Activated T-cell treated with anti-CD3 and anti-CD28 coated beads for 24 hours (primary cell): Measurements from ENCODE around the gene NPBWR2.
"Not testable (repeated sequence)": the region's sequence is repeated elsewhere in the genome, so short reads cannot be mapped to it uniquely, and the experiment has no call there.

ENCODE experiments used
- DNase-seq: peaks from one replicate; pipeline ENCODE4 v3.0.0-alpha.2; 2020; ENCODE audit warnings: low read depth

The NPBWR2 gene

DNA sequence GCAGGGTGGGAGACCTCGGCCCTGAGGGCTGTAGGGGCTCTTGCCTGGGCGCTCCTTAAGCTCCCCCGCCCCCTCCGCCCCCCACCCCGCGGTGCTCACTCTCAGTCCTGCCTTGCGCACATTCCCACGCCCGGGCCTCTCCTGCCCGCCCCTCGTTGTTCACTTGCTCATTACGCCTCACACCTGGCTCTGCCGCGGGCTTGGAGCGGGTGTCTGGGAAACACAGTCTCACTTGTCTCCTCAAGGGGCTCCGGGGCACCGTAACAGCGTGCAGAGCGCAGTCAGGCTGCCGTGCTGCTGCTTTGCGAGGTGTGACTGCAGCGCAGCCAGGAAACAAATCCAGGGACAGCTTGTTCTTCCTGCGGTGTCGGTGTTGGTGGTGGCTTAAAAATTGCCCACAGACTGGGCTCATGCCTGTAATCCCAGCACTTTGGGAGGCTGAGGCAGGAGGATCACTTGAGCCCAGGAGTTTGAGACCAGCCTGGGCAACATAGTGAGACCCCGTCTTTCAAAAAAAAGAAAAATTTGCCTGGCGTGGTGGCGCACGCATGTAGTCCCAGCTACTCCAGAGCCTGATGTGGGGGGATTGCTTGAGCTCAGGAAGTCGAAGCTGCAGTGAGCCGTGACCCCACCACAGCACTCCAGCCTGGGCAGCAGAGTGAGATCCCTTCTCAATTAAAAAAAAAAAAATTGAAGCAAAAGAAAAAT is 4.6 kb downstream of the NPBWR2 start:
- no peak for DNase-seq

- peak; percentile 43 for DNase-seq
These were observed 5.4 kb downstream of the NPBWR2 start for GRCh38 chr20:64101731-64102621.

- DNase-seq: no peak
These were observed 6.2 kb downstream of the NPBWR2 start for GRCh38 chr20:64100946-64101688.

DNA sequence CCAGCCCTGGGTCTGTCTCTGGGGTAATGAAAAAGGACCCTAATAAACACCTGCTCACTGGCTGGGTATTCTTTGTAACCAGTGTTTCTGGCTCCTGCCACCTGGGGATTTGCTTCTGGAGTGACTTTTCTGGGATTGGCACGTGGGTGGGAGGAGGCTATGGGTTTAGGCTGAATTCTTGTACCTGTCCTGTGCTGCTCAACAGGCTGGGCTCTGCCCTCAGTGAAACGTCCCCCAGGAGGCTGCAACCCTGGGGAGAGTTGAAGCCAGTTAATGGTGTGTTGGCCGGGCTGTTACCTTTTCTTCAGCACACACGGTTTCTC is 6.8 kb downstream of the NPBWR2 start:
- no peak for DNase-seq

GRCh38 chr20:64099880-64100565 is 7.3 kb downstream of the NPBWR2 start:
- DNase-seq: no peak

DNA sequence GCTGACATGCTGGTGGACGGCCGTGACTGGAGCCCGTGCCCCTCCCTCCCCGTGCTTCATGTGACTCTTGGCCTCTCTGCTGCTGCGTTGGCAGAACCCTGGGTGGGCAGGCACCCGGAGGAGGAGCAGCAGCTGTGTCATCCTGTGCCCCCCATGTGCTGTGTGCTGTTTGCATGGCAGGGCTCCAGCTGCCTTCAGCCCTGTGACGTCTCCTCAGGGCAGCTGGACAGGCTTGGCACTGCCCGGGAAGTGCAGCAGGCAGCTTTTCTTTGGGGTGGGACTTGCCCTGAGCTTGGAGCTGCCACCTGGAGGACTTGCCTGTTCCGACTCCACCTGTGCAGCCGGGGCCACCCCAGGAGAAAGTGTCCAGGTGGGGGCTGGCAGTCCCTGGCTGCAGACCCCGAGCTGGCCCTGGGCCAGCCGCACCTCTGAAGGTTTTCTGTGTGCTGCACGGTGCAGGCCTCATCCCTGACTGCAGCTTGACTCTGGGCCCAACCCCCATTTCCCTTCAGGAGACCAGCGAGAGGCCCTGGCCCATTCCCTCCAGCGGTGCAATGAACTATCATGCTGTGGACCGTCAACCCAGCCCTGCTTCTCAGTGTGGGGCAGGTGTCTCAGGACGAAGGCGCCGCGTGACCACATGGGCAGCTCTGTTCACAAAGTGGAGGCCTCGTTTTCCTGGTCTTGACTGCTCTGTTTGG is 8.1 kb downstream of the NPBWR2 start:
- DNase-seq: no peak

- DNase-seq: no peak
These were observed 8.8 kb downstream of the NPBWR2 start for GRCh38 chr20:64098471-64099013.

- no peak for DNase-seq
These were observed 10.8 kb downstream of the NPBWR2 start for GRCh38 chr20:64096535-64096934.

- no peak for DNase-seq
These were observed 11.4 kb downstream of the NPBWR2 start for GRCh38 chr20:64095927-64096326.

DNA sequence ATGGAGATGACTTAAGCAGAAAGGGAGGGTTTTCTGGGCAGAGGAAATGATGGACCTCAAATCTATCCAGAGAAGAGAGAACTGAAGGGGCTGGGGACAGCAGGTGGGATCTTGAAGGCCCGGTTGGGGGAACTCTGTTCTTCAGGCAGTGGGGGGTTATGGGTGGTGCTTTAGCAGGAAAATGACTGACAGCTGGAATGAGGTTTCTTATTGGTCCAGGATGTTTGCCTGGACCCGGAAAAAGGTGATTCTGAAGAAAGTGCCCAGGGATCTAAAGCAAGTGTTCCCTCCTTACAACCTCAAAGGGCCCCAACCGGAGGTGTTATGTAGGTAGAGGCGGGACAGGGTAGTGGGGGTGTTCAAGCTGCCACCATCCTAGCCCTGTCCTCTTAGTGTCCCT is 11.9 kb downstream of the NPBWR2 start:
- no peak for DNase-seq

DNA sequence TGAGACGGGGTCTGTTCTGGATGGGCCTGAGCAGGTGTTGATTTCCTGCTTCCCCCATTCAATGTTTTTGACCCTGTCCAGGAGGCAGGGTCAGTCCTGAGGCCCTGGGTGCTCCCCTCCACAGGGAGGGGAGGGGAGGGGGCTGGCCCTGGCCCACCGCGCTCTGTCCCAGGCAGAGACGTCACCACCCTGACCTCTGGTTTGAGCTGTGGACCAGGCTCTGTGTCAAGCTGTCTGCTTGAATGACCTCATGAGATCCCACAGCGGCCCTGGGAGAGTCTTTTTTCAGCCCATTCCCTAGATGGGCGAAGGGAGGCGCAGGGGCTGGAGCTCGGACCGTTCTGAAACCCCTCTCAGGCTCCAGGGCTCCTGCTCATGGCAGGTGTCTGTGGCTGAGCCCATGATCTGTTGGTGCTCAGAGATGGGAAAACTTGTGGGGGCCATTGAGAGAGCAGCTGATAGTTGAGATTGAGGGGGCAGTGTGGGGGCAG is 14.3 kb downstream of the NPBWR2 start:
- DNase-seq: no peak

DNA sequence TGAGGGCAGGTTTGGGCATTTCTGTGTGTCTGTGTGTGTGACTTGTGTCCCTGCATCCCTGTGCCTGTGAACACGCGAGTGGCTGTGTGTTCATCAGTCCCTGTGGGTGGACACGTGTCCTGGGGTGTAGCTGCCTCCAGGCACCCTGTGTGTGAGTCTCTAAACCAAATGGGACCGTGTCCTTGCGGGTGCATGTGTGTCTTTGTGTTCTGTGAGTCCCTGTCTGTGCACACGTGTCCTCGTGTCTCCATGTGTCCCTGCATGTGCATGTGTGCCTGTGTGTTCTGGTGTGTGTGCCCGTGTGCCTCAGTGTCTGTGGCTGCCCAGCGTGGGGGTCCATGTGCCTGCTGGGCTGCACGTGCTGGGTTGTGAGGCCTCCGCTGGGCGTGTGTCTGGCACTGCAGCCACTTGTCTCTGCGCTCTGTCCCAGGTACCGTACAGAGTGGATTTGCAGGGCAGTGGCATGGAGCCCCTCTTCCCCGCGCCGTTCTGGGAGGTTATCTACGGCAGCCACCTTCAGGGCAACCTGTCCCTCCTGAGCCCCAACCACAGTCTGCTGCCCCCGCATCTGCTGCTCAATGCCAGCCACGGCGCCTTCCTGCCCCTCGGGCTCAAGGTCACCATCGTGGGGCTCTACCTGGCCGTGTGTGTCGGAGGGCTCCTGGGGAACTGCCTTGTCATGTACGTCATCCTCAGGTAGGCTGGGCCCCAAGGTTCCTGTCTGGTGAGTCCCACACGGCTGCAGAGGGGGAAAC is 14.9 kb downstream of the NPBWR2 start:
- no peak for DNase-seq

GRCh38 chr20:64091770-64092169 is 15.6 kb downstream of the NPBWR2 start:
- DNase-seq: no peak

DNA sequence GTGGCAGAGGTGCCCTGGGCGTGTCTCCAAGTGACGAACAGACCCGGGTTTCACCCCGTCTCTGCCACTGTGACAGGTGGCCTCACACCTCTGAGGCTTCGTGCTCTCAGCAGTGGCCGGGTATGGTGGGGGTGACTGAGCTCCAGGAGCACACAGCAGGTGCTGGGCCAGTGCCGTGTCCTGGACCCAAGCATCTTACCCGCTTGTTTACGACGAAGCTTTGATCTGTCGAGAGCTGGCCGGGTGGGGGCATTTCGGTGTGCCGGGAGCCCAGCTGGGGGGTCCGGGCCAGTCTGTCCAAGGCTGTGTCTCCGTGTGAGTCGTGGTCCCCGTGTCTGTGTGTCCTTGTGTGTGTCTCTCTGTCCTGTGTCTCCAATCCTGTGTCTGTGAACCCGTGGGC is 16.0 kb downstream of the NPBWR2 start:
- no peak for DNase-seq

GRCh38 chr20:64090165-64090564 is 17.2 kb downstream of the NPBWR2 start:
- no peak for DNase-seq

DNA sequence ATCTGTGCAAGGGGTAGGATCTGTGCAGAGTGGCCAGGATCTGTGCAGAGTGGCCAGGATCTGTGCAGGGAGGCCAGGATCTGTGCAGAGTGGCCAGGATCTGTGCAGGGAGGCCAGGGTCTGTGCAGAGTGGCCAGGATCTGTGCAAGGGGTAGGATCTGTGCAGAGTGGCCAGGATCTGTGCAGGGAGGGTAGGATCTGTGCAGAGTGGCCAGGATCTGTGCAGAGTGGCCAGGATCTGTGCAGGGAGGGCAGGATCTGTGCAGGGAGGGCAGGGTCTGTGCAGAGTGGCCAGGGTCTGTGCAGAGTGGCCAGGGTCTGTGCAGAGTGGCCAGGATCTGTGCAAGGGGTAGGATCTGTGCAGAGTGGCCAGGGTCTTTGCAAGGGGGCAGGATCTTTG is 18.8 kb downstream of the NPBWR2 start:
- DNase-seq: not testable (repeated sequence)

- not testable (repeated sequence) for DNase-seq
These were observed 20.0 kb downstream of the NPBWR2 start for GRCh38 chr20:64087226-64087825.

- no peak for DNase-seq
These were observed 20.6 kb downstream of the NPBWR2 start for GRCh38 chr20:64086801-64087200.

- DNase-seq: no peak
These were observed 22.6 kb downstream of the NPBWR2 start for GRCh38 chr20:64084685-64085152.
